ENCODE results near the gene GALNT14. TPM values are rescaled to one million over a fixed set of nuclear protein-coding genes. Genes with fewer than 3 reads are reported as not detected.

The GALNT14 gene
- total RNA-seq, 1 donor, result not detected

DNA sequence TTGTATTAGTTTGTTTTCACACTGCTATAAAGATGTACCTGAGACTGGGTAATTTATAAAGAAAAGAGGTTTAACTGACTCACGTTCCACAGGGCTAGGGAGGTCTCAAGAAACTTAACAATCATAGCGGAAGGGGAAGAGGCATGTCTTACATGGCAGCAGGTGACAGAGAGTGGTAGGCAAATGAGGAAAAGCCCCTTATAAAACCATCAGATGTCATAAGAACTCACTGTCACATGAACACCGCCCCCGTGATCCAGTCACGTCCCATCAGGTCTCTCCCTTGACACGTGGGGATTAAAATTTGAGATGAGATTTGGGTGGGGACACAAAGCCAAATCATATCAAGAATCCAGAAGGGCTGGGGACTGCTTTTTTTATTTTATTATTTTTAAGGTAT, 120.0 kb downstream of the GALNT14 start:
- Histone ChIP-seq H4K20me1 (ENCODE audit: insufficient read depth, low read length) (no peaks in the 10 kb centered on the region), H3K9me3 (ENCODE audit: low read depth, low read length) (no peaks in the 10 kb centered on the region), H3K79me2 (ENCODE audit: insufficient read depth, low read length) (no peaks in the 10 kb centered on the region), H3K4me1 (ENCODE audit: insufficient read depth, low read length) (no peaks in the 10 kb centered on the region), H3K4me3 (ENCODE audit: insufficient read depth, low read length) (no peak overlapping the region), H3K27me3 (ENCODE audit: insufficient read depth, low read length) (no peaks in the 10 kb centered on the region), H3K4me2 (ENCODE audit: insufficient read depth, low read length) (no peak overlapping the region), H2AFZ (ENCODE audit: low read length) (no peak overlapping the region), H3K27ac (ENCODE audit: low read depth, low read length) (no peak overlapping the region), H3K36me3 (ENCODE audit: insufficient read depth, low read length) (no peaks in the 10 kb centered on the region)
- TF ChIP-seq, protein P1, sequence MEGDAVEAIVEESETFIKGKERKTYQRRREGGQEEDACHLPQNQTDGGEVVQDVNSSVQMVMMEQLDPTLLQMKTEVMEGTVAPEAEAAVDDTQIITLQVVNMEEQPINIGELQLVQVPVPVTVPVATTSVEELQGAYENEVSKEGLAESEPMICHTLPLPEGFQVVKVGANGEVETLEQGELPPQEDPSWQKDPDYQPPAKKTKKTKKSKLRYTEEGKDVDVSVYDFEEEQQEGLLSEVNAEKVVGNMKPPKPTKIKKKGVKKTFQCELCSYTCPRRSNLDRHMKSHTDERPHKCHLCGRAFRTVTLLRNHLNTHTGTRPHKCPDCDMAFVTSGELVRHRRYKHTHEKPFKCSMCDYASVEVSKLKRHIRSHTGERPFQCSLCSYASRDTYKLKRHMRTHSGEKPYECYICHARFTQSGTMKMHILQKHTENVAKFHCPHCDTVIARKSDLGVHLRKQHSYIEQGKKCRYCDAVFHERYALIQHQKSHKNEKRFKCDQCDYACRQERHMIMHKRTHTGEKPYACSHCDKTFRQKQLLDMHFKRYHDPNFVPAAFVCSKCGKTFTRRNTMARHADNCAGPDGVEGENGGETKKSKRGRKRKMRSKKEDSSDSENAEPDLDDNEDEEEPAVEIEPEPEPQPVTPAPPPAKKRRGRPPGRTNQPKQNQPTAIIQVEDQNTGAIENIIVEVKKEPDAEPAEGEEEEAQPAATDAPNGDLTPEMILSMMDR (IDR thresholded peaks at IDR 0.05; ENCODE audit: extremely low read depth, low read depth, low read length), result no peak
- DNase-seq (ENCODE audit: insufficient read length, low spot score, missing footprints), result no peak

DNA sequence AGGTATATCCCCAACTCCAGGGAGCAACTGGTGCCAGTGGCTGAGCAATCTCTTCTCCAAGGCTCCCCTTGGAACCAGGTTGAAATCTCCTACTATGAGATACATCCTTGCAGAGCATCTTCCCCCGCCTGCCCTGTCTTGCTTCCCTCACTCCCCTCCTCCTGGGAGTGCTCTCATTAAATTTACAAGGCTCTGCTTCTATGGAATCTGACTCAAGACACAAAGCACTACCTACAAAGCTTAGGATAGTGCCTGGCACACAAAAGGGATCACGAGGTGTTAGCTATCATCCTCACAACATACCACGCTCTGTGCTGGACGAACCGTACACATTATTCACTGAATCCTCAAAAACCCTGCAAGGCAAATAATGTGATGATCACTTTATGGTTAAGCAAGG, 121.6 kb downstream of the GALNT14 start:
- Histone ChIP-seq H3K27me3 (ENCODE audit: insufficient read depth, low read length) (no peaks in the 10 kb centered on the region), H3K4me3 (ENCODE audit: insufficient read depth, low read length) (no peak overlapping the region), H3K27ac (ENCODE audit: low read depth, low read length) (no peak overlapping the region), H3K36me3 (ENCODE audit: insufficient read depth, low read length) (no peaks in the 10 kb centered on the region), H2AFZ (ENCODE audit: low read length) (no peak overlapping the region), H4K20me1 (ENCODE audit: insufficient read depth, low read length) (no peaks in the 10 kb centered on the region), H3K9me3 (ENCODE audit: low read depth, low read length) (no peaks in the 10 kb centered on the region), H3K4me1 (ENCODE audit: insufficient read depth, low read length) (no peaks in the 10 kb centered on the region), H3K79me2 (ENCODE audit: insufficient read depth, low read length) (no peaks in the 10 kb centered on the region), H3K4me2 (ENCODE audit: insufficient read depth, low read length) (no peak overlapping the region)
- no peak for DNase-seq (ENCODE audit: insufficient read length, low spot score, missing footprints)
- TF ChIP-seq, protein P1 (IDR thresholded peaks at IDR 0.05; ENCODE audit: extremely low read depth, low read depth, low read length), result no peak

DNA sequence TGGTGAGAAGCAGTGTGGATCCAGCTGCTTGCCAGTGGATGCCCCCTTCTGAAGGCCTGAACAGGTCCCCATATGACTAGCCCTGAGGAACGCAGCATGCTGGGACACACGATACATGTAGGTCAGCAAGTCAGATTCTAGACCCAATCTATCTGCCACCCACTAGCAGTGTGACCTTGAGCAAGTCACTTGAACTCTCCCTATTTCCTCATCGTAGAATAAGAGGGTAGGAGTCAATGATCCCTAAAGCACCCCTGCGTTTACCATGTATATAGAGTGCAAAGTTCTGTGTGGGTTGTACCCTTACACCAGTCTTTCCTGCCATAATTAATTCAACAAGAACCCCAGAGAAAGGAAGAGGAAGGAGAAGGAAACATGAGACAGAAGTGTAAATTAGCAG, 123.7 kb downstream of the GALNT14 start:
- TF ChIP-seq, protein P1 (IDR thresholded peaks at IDR 0.05; ENCODE audit: extremely low read depth, low read depth, low read length), result no peak
- H3K9me3 ChIP-seq (ENCODE audit: low read depth, low read length), result no peaks in the 10 kb centered on the region
- H2AFZ ChIP-seq (ENCODE audit: low read length), result no peak overlapping the region
- H3K4me3 ChIP-seq (ENCODE audit: insufficient read depth, low read length), result no peak overlapping the region
- H3K79me2 ChIP-seq (ENCODE audit: insufficient read depth, low read length), result no peaks in the 10 kb centered on the region
- no peak overlapping the region for H3K27ac ChIP-seq (ENCODE audit: low read depth, low read length)
- no peak overlapping the region for H3K4me2 ChIP-seq (ENCODE audit: insufficient read depth, low read length)
- no peak for DNase-seq (ENCODE audit: insufficient read length, low spot score, missing footprints)
- H3K27me3 ChIP-seq (ENCODE audit: insufficient read depth, low read length), result no peaks in the 10 kb centered on the region
- H3K4me1 ChIP-seq (ENCODE audit: insufficient read depth, low read length), result no peaks in the 10 kb centered on the region
- H4K20me1 ChIP-seq (ENCODE audit: insufficient read depth, low read length), result no peaks in the 10 kb centered on the region
- H3K36me3 ChIP-seq (ENCODE audit: insufficient read depth, low read length), result no peaks in the 10 kb centered on the region

DNA sequence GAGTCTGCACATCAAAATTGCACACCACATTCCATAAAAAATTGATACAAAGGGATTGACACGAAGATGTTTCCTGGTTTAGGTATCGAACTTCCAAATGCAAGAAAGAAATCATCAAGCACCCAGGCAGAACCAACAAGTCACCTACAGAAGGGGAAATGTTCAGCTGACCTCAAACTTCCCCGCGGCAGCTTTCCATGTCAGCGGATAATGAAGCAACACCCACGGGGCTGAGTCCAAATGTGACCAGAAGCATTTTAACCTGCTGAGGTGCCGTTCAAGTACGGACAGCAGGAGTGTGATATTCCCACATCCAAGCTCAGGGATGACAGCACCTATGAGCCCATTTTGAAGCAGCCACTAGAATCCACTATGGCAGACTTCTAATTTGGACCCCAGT, 124.9 kb downstream of the GALNT14 start:
- no peak overlapping the region for H3K4me3 ChIP-seq (ENCODE audit: insufficient read depth, low read length)
- H3K4me2 ChIP-seq (ENCODE audit: insufficient read depth, low read length), result no peak overlapping the region
- H3K9me3 ChIP-seq (ENCODE audit: low read depth, low read length), result no peaks in the 10 kb centered on the region
- TF ChIP-seq, protein P1 (IDR thresholded peaks at IDR 0.05; ENCODE audit: extremely low read depth, low read depth, low read length), result no peak
- no peaks in the 10 kb centered on the region for H3K27me3 ChIP-seq (ENCODE audit: insufficient read depth, low read length)
- no peaks in the 10 kb centered on the region for H3K36me3 ChIP-seq (ENCODE audit: insufficient read depth, low read length)
- H3K4me1 ChIP-seq (ENCODE audit: insufficient read depth, low read length), result no peaks in the 10 kb centered on the region
- no peak overlapping the region for H3K27ac ChIP-seq (ENCODE audit: low read depth, low read length)
- no peaks in the 10 kb centered on the region for H3K79me2 ChIP-seq (ENCODE audit: insufficient read depth, low read length)
- no peaks in the 10 kb centered on the region for H4K20me1 ChIP-seq (ENCODE audit: insufficient read depth, low read length)
- no peak for DNase-seq (ENCODE audit: insufficient read length, low spot score, missing footprints)
- H2AFZ ChIP-seq (ENCODE audit: low read length), result no peak overlapping the region

Data from osteoblast (primary cell).